Skin epidermis (tissue), 12 donors: ENCODE measurements around the gene PAOX.
"Not testable (repeated sequence)": the region's sequence is repeated elsewhere in the genome, so short reads cannot be mapped to it uniquely, and the experiment has no call there.

Experiments used
- H3K27ac ChIP-seq, 21 experiments: fragments of 200-600 bp; sonication (generic) in 11 of 21; one replicate each; pipeline ENCODE4 v1.5.0; 2020; ENCODE audit warnings: mild to moderate bottlenecking in 3 of 21, inconsistent platforms in 2 of 21, moderate library complexity in 2 of 21
- H3K4me3 ChIP-seq, 7 experiments: fragments of 200-600 bp; sonication (generic) in 2 of 7; one replicate each; pipeline ENCODE4 v1.5.0; 2020; ENCODE audit warnings: inconsistent platforms in 2 of 7, mild to moderate bottlenecking in 2 of 7, moderate library complexity in 1 of 7

PAOX gene

DNA sequence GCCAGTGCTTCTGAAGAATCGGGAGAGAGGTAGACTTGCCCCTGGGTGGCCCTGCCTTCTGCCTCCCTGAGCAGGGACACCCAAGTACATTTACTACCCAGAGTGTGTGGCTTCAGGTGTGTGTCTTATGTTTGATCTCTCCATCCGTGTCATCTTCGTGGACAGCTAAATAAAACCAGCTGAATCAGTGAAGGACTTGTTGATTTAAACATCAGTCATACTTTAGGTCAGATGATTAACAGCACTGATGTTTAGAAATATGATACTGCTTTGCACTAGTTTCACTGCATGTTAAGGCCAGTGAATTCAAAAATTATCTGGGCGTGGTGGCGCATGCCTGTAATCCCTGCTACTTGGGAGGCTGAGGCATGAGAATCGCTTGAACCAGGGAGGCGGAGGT lies 18.9 kb downstream of the PAOX start:
- H3K27ac ChIP-seq: no peak overlapping the region

DNA sequence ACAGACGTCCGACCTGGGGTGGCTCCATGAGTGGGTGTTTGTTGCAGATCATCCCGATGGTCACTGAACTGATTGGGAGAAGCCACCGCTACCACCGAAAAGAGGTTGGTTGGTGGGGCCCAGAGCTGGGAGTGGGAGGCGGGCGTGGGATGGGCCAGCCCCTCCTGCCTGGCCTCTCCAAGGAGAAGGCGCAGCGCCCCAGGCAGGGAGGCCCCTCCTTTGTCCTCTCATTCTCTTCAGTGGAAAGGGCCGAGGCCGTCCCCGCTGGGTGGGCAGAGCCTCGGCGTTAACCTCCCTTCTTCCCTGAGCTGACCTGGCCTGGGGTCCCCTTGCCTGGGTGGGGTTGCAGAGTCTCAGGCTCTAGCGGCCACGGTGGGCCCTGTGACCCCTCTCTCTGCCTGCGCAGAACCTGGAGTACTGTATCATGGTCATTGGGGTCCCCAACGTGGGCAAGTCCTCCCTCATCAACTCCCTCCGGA lies 20.1 kb downstream of the PAOX start:
- Histone ChIP-seq H3K4me3 (no peak overlapping the region), H3K27ac (no peak overlapping the region)

More for the DNA sequence above, 18.9 kb downstream of the PAOX start:
- no peak overlapping the region for H3K4me3 ChIP-seq

DNA sequence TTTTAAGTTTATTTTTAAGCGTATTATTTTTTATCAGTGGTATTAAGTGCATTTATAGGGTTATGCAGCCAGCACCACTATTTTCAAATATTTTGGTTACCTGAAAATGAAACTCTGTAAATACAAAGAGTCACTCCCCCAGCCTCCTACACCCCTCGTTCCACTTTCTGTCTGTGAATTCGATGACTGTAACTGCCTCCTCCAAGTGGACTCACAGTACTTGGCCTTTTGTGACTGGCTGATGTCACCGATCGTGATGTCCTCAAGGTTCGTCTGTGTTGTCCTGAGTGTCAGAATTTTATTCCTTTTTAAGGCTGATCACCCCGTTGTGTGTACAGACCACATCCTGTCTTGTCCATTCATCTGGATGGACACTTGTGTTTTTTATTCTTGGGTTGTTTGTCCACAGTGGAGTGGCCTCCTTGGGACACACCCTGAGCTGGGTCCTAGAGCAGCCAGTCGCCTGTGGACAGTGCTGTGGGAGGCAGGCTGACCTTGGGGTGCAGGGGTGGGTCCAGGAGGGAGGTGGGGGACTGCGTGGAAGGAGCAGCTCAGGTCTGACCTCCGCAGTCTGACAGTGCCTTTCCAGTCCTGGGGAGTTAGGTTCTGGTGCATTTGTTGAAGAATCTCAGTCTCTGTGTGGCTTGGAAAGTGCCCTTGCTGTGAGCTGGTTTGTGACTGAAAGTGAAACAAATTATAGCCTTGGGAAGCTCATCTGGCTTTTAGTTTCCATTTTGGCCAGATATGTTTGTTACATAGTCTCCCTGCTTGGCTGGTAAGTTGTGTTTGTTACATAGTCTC lies 21.8 kb downstream of the PAOX start:
- H3K4me3 ChIP-seq: no peak overlapping the region
- peak overlapping the region in 4 of 21 experiments; percentile 14 to 81 (median 64) for H3K27ac ChIP-seq

DNA sequence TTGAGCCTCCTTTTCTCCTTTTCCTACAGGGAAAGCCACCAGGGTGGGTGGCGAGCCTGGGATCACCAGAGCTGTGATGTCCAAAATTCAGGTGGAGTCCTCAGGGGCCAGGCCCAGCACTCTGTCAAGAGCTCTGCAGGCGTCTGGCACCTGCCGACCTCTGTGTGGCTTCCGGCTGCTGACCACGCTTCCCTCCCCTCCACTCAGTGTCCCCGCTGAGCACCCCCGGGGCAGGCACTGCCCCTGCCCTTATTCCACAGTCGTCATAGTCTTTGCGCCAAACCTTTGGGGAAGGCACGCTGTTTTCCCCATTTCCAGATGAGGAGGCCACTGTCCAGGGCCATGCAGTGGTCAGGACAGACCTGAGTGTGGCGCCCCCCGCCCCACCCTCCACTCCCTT lies 22.4 kb downstream of the PAOX start:
- Histone ChIP-seq H3K27ac (peak overlapping the region in 4 of 21 experiments; percentile 42 to 81 (median 64)), H3K4me3 (no peak overlapping the region)

DNA sequence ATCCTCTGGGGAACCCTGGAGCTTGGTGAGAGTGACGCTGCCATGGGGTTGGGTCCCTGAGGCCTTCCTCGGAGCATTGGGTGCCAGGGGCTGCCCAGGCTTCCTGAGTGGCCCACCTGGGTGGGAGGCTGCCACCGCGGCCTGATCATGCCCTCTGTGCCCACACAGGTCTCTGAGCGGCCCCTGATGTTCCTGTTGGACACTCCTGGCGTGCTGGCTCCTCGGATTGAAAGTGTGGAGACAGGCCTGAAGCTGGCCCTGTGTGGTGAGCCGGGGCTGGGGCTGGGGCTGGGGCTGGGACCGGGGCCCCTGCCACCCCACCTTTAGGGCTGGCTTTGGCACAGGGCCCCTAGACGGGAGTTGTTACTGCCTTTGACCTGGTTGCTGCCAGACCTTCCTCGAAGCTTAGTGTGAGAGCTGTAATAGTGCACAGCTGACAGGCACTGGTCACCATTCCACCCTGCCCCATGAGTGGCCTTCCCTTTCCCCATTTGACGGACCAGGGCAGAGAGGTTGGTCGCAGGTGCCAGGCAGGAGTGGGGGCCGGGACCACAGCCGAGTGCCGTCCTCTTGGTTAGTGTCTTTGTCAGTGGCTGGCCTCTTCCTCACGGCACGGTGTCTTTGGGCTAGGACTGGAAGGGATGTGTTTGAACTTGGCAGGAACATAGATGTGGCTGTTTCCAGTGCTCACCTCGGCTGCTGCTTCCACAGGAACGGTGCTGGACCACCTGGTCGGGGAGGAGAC lies 23.1 kb downstream of the PAOX start:
- Histone ChIP-seq H3K4me3 (no peak overlapping the region), H3K27ac (peak overlapping the region in 2 of 21 experiments; percentile 38 to 81)

DNA sequence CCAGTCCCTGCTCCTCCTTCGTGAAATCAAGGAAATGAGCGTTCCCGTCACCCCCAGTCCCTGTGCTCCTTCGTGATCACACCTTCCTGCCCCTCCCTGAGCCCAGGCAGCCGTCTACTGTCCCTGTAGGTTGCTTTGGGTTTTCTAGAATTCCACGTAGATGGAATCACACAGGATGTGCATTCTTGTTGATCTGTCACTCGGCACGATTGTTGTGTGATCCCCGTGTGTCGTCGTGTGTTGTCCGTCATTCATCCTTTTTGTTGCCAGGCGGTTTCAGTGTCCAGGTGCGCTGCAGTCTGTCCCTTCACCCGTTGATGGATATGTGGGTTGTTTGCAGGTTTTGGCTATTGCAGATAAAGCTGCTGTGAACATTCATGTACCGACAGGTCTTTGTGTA lies 24.3 kb downstream of the PAOX start:
- Histone ChIP-seq H3K27ac (no peak overlapping the region), H3K4me3 (no peak overlapping the region)

DNA sequence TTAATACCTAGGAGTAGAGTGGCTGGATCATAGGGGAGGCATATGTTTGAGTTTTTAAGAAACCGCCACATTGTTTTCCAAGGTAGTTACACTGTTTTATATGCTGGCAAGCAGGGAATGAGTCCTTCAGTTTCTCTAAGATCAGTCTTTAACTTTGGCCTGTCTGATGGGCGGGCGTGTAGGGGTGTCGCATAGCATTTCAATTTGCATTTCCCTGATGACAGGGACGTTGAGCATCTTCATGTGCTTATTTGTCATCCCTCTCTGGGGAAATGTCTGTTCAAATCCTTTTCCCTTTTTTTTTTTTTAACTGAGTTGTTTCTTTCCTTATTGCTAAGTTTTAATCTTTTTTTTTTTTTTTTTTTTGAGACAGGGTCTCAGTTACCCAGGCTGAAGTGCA lies 24.7 kb downstream of the PAOX start:
- Histone ChIP-seq H3K27ac (no peak overlapping the region), H3K4me3 (no peak overlapping the region)

DNA sequence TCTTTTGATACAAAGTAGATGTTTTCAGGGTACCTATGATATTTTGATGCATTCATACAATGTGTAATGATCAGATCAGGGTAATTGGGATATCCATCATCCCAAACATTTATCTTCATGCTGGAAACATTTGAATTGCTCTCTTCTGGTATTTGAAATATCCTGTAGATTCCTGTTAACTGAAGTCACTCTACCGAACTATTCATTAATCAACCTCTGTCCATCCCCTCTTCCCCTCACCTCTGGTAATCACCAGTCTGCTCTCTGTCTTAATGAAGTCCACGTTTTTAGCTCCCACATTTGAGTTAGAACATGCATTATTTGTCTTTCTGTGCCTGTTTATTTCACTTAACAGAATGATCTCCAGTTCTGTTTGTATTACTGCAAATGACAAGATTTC lies 26.2 kb downstream of the PAOX start:
- no peak overlapping the region for H3K4me3 ChIP-seq
- H3K27ac ChIP-seq: no peak overlapping the region

DNA sequence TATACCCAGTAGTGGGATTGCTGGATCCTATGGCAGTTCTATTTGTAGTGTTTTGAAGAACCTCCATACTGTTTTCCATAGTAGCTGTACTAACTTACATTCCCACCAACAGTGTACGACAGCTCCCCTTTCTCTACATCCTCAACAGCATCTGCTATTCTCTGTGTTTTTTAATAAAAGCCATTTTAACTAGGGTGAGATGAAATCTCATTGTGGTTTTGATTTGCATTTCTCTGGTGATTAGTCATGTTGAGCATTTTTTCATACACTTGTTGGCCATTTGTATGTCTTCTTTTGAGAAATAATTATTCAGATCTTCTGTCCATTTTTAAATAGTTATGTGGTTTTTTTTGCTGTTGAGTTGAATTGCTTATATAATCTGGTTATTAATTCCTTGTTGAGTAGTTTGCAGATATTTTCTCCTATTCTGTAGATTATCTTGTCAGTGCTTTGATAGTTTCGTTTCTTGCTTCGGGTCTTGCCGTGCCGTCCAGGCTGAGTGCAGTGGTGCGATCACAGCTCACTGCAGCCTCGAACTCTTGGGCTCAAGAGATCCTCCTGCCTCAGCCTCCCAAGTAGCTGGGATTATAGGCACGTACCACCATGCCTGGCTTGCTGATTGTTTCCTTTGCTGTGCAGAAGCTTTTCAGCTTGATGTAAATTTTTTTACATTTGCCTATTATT lies 26.9 kb downstream of the PAOX start:
- Histone ChIP-seq H3K27ac (peak overlapping the region in 2 of 21 experiments; percentile 7 to 21), H3K4me3 (no peak overlapping the region)

DNA sequence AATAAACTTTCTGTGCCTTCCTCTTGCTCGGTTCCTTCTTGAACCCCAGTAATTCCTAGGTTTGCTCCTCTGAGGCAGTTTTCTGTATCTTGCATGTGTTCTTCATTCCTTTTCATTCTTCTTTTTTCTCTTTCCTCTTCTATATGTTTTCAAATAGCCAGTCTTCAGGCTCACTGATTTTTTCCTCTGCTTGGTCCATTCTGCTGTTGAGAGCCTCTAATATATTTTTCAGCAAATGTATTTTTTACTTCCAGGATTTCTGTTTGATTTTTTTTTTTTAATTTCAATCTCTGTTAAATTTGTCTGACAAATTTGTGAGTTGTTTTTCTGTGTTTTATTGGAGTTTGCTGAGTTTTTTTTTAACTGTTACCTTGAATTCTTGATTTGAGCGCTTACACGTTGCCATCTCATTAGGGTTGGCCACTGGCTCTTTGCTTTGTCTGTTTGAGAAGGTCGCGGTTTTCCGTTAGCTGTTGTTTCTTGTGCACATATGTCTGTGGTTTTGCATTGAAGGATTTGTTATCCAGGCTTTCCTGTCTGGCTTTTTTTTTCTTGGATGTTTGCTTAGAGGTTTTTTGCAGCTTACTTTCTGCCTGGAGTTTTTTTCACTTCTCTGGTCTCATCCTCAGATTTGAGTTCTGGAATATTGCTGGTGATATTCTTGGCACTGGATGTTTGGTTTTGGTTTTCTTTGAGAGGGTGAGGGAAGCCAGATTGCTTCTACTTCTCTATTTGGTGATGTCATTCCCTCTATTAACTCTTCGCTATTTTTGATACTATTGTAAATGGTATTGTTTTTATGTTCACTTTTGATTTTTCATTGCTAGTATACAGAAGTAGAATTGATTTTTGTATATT lies 32.7 kb downstream of the PAOX start:
- no peak overlapping the region for H3K4me3 ChIP-seq
- H3K27ac ChIP-seq: no peak overlapping the region

DNA sequence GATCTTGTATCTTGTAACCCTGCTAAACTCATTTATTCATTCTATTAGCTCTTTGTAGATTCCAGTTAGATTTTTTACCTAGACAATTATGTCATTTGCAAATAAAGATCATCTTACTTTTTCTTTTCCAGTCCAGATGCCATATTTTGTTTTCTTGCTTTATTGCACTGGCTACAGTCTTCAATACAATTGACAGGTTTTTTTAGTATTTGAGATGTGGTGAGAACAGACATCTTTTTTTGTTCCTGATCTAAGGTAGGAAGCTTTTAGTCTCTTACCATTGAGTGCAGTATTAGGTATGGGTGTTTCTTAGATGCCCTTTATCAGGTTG lies 33.3 kb downstream of the PAOX start:
- no peak overlapping the region for H3K4me3 ChIP-seq
- no peak overlapping the region for H3K27ac ChIP-seq

DNA sequence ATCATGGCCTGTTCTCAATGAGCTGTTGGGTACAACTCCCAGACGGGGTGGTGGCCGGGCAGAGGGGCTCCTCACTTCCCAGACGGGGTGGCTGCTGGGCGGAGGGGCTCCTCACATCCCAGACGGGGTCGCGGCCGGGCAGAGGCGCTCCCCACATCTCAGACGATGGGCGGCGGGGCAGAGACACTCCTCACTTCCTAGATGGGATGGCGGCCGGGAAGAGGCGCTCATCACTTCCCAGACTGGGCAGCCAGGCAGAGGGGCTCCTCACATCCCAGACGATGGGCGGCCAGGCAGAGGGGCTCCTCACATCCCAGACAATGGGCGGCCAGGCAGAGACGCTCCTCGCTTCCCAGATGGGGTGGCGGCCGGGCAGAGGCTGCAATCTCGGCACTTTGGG lies 35.3 kb downstream of the PAOX start:
- not testable (repeated sequence) for H3K4me3 ChIP-seq, H3K27ac ChIP-seq

DNA sequence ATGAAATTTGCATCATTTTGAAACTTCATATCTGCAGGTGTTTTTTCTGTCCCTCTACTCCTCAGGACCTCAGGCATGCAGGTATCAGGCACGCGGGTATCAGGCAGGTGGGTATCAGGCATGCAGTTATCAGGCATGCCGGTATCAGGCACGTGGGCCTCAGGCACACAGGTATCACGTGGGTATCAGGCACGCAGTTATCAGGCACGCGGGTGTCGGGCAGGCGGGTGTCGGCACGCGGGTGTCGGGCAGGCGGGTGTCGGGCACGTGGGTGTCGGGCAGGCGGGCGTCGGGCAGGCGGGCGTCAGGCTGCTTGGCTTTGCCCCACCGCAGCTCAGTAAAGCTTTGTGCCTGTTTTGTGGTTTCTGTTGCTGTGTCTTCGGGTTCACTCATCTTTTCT lies 36.7 kb downstream of the PAOX start:
- H3K4me3 ChIP-seq: no peak overlapping the region
- no peak overlapping the region for H3K27ac ChIP-seq

DNA sequence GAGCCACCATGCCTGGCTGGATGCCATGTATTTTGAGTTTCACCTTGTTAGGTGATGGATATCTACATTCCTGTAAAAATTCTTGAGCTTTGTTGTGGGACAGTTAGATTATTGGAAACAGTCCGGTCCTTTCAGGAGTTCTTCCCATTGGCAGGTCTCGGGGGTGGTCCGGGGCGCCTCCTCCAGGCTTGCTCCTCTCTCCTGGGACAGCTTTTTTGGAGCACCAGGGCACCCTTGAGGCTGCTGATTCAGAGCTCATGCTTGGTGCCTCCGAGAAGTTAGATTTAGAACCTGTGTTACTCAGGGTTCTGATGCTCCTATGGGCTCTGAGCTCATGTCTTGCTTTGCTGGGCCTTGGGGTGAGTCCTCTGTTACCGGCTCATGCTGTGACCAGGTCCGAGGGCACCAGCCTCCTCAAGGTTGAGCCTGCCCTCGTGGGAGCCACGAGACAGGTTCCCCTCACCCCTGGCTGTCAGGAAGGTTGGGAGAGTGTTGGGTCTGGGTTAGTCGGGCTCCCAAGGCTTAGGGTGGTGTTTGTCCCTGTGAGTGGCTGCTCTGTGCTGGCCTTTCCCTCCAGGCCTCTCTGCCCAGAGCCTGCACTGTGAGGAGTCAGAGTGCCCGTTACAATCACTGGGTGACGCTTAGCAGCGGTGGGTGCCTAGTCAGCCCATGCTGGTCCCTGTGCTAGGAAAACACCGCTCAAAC lies 39.4 kb downstream of the PAOX start:
- Histone ChIP-seq H3K4me3 (no peak overlapping the region), H3K27ac (no peak overlapping the region)

DNA sequence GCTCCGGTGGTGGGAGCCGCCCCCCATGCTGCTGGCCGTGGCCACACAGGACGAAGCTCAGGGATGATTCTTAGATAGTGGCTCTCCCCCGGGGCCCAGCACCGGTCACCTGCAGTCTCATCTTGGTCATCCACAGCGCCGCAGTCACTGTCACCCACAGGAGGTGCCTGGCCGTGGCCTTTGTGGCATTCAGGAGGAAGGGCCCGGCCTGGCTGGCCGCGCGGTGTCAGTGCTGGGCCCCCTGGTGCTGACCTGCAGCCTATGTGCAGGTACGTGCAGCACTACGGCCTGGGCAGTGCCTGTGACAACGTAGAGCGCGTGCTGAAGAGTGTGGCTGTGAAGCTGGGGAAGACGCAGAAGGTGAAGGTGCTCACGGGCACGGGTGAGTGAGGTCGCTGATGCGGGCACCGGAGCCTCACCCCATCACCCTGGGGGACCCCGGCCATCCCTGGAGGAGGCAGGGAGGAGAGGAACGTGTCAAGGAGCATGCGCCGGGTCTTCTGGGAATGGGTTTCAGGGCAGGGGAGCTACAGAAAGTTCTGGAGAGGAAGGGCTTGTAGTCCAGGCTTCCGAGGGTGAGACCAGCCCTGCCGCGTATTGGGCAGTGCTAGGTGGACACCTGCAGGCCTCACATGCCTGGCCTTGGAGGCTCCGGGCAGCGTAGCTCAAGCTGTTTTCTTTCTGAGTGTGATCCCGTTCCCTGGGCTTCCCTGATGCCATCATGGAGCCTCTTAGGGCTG lies 40.3 kb downstream of the PAOX start:
- Histone ChIP-seq H3K27ac (no peak overlapping the region), H3K4me3 (no peak overlapping the region)

DNA sequence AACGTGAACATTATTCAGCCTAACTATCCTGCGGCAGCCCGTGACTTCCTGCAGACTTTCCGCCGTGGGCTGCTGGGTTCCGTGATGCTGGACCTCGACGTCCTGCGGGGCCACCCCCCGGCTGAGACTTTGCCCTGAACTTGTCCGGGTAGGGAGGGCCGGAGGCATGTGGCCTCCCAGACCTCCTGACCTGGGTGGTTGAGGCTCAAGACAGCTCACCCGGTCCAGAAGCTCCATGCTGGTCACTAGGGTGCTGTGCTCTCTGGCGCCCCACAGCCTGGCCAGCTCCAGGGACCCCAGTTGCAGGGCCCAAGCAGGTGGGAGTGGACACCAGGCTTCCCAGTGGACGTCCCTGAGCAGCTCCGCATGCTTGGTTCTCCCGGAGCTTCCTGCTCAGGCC lies 41.0 kb downstream of the PAOX start:
- H3K4me3 ChIP-seq: no peak overlapping the region
- H3K27ac ChIP-seq: no peak overlapping the region

DNA sequence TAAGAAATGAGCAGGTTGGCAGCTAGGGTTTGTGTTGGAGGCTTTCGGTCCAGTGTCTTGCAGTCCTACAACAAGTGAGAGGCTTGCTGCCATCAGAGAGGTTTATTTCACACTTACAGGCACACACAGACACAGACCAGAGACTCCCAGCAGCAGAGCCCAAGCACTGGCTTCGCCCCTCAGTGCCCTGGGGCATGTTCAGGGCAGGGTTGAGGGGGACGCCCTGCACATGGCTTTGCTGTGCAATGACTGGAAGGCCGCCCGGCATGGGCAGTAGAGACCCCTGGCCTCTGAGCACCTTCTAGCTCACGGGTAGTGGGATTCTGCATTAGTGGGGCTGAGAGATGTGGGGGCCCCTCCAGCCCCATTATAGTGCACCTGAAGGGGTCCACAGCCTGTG lies 41.5 kb downstream of the PAOX start:
- H3K4me3 ChIP-seq: no peak overlapping the region
- no peak overlapping the region for H3K27ac ChIP-seq

DNA sequence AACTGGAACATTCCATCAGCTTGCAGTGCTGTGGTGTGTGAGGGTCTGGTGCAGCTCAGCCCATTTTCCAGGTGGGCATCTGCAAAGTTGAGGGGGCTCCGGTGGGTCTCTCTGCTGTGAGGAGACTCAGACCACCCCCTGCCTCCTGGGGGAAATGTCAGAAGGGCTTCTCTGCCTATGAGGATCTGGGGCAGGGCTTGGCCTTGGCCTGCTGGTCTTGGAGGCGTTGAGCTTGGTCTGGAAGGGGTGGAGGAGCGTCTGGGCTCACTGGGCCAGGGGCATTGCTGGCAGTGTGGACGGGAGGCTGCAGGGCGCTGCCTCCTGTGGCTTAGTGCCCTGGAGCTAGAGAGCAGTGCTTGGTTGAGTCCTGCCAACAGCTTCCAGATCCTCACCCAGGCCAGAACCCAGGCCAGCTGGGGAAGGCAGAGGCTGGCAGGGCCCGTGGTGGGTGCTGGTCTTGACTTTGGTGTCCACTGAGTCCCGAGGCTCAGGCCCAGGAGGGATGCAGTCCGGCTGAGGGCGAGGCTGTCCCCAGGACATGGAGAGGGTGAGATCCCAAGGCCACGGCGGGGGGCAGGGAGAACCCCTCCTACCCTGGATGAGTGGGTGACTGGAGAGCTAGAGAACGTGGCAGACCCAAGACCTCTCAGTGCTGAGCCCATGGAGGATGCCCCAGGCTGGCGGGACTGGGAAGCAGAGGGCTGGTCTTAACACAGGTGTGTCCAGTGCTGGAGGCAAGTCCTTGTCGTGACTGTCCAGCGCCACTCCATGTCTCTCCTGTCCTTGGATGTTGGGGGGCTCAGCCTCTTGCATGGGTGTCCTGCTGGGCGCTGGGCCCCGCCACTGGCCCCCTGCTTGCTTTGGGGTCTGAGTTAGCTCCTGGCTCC lies 42.5 kb downstream of the PAOX start:
- H3K27ac ChIP-seq: no peak overlapping the region

More for the DNA sequence above, 42.5 kb downstream of the PAOX start:
- no peak overlapping the region for H3K4me3 ChIP-seq
